22Rv1 (cell line): ENCODE results near the gene CXCL17.

Experiments used
- CTCF ChIP-seq: fragments of 450-650 bp; IDR thresholded peaks from 2 replicates; pipeline ENCODE4 v1.5.1; 2017; ENCODE audit warnings: mild to moderate bottlenecking
- ZFX ChIP-seq: fragments of 450-650 bp; IDR thresholded peaks from 2 replicates; pipeline ENCODE4 v1.6.1; 2017; ENCODE audit warnings: antibody characterized with exemption, borderline replicate concordance

GRCh38 chr19:42421591-42422031 lies 21.1 kb downstream of the CXCL17 start:
- TF ChIP-seq CTCF, result no peak
- TF ChIP-seq ZFX, result no peak
